ENCODE data around the gene TMED1.
A peak's percentile ranks its signal among the peaks of the same experiment; 100 is the strongest.

Gene TMED1

GRCh38 chr19:10808937-10809649 is 26.9 kb downstream of the TMED1 start:
- DNase-seq: peak; percentile 88

GRCh38 chr19:10805758-10806247 is 30.2 kb downstream of the TMED1 start:
- DNase-seq: no peak

- peak; percentile 25 for DNase-seq
Measured at GRCh38 chr19:10805065-10805757, 30.8 kb downstream of the TMED1 start.

- no peak for DNase-seq
Measured at GRCh38 chr19:10803252-10803651, 32.8 kb downstream of the TMED1 start.

- no peak for DNase-seq
Measured at GRCh38 chr19:10802479-10802878, 33.5 kb downstream of the TMED1 start.

- no peak for DNase-seq
Measured at GRCh38 chr19:10800488-10800887, 35.5 kb downstream of the TMED1 start.

GRCh38 chr19:10797541-10798256 is 38.3 kb downstream of the TMED1 start:
- DNase-seq: peak; percentile 95

GRCh38 chr19:10797078-10797477 is 38.9 kb downstream of the TMED1 start:
- DNase-seq: peak; percentile 24

GRCh38 chr19:10796653-10797052 is 39.4 kb downstream of the TMED1 start:
- DNase-seq: no peak

GRCh38 chr19:10789866-10790265 is 46.1 kb downstream of the TMED1 start:
- no peak for DNase-seq

- no peak for DNase-seq
Measured at GRCh38 chr19:10788146-10788545, 47.9 kb downstream of the TMED1 start.

- DNase-seq: no peak
Measured at GRCh38 chr19:10784257-10784656, 51.8 kb downstream of the TMED1 start.

GRCh38 chr19:10782795-10783194 is 53.2 kb downstream of the TMED1 start:
- DNase-seq: no peak
